ENCODE data around the gene NLGN1.

DNA sequence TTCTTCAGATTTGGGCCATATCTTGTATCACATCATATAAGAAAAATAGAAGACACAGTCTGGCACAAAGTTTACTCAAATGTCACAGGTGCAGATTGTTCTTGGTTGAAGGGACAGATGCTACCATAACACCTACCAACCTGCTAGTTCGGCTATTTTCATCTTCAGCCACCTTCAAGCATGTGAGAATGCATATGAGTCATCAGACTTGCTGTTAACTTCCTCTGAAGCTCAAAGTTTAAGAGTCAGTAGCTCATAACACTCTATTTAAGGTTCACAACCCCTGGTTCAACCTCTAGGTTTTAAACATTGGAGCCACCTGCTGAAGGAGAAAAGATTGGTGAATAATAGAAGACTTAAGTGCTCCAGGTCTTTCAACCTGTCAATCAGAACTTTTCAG is 522.8 kb downstream of the NLGN1 start:
- TF ChIP-seq EZH2 (IDR thresholded peaks at IDR 0.05; ENCODE audit: insufficient read depth, poor library complexity, severe bottlenecking) = no peak
- TF ChIP-seq EZH2phosphoT487 (IDR thresholded peaks at IDR 0.05; ENCODE audit: insufficient read depth, low read depth) = no peak

All from GM23248 (cell line).